HEK293 (cell line): ENCODE data around the gene GPER1.

Source experiments
- CTCF ChIA-PET: fragments of 350-600 bp; formaldehyde crosslinking; extraction: SDS; loops from one replicate; lab custom pipeline; 2021; ENCODE audit warnings: antibody characterized with exemption; lab: Yijun Ruan, JAX
- POLR2A ChIA-PET: fragments of 300-600 bp; formaldehyde crosslinking; extraction: SDS; loops from one replicate; lab custom pipeline; 2020; ENCODE audit warnings: antibody characterized with exemption, inconsistent platforms; lab: Yijun Ruan, JAX
- H3K27ac ChIP-seq: fragments of 200-500 bp; sonication (Bioruptor generic); 2 replicates; pipeline ENCODE4 v1.5.1; 2014; ENCODE audit warnings: low read depth, low read length, control low read depth, inconsistent platforms; ENCODE audit errors: extremely low read depth
- H3K36me3 ChIP-seq, 2 experiments: fragments of 200-500 bp in 1 of 2; sonication (Bioruptor generic) in 1 of 2; 1 replicate in 1 of 2; 2 replicates in 1 of 2; pipeline ENCODE4 v1.5.1; 2014 to 2017; ENCODE audit warnings: inconsistent platforms in 2 of 2, low read length in 2 of 2; ENCODE audit not compliant: control insufficient read depth in 2 of 2, insufficient read depth in 1 of 2
- H3K4me1 ChIP-seq: fragments of 200-500 bp; sonication (Bioruptor generic); 2 replicates; pipeline ENCODE4 v1.5.1; 2014; ENCODE audit warnings: mild to moderate bottlenecking, low read length, inconsistent platforms; ENCODE audit not compliant: control insufficient read depth, insufficient read depth
- H3K4me3 ChIP-seq: 2 replicates; pipeline ENCODE4 v1.5.1; 2011; ENCODE audit warnings: low read depth, mild to moderate bottlenecking, control low read depth, low read length, moderate library complexity
- H3K9me3 ChIP-seq: fragments of 200-500 bp; sonication (Bioruptor generic); 2 replicates; pipeline ENCODE4 v1.5.1; 2014; ENCODE audit warnings: low read depth, low read length, inconsistent platforms; ENCODE audit not compliant: control insufficient read depth, insufficient read depth
- ATF2 ChIP-seq: fragments of 450-650 bp; formaldehyde crosslinking; IDR thresholded peaks from 2 replicates; pipeline ENCODE4 v1.5.1; 2016; ENCODE audit warnings: missing biosample characterization, missing genetic modification characterization, low read depth
- EGR2 ChIP-seq: fragments of 450-650 bp; formaldehyde crosslinking; IDR thresholded peaks from 2 replicates; pipeline ENCODE4 v1.5.1; 2016; ENCODE audit warnings: low read depth, missing biosample characterization, missing genetic modification characterization
- MYNN ChIP-seq: fragments of 450-650 bp; formaldehyde crosslinking; IDR thresholded peaks from 2 replicates; pipeline ENCODE4 v1.5.1; 2016; ENCODE audit warnings: missing biosample characterization, missing genetic modification characterization, borderline replicate concordance
- PRDM10 ChIP-seq: fragments of 450-650 bp; formaldehyde crosslinking; IDR thresholded peaks from 2 replicates; pipeline ENCODE4 v1.5.1; 2016; ENCODE audit warnings: missing biosample characterization, missing genetic modification characterization
- YY2 ChIP-seq: fragments of 450-650 bp; formaldehyde crosslinking; IDR thresholded peaks from 2 replicates; pipeline ENCODE4 v1.5.1; 2016; ENCODE audit warnings: missing biosample characterization, missing genetic modification characterization
- ZFHX2 ChIP-seq: fragments of 450-650 bp; formaldehyde crosslinking; conservative IDR thresholded peaks from 2 replicates; pipeline ENCODE4 v1.5.1; 2016; ENCODE audit warnings: missing biosample characterization, missing genetic modification characterization
- ZNF146 ChIP-seq: fragments of 450-650 bp; formaldehyde crosslinking; IDR thresholded peaks from 2 replicates; pipeline ENCODE4 v1.5.1; 2016; ENCODE audit warnings: missing biosample characterization, missing genetic modification characterization
- ZNF366 ChIP-seq: fragments of 450-650 bp; formaldehyde crosslinking; conservative IDR thresholded peaks from 2 replicates; pipeline ENCODE4 v1.5.1; 2016; ENCODE audit warnings: missing biosample characterization, missing genetic modification characterization
- ZNF629 ChIP-seq: fragments of 450-650 bp; formaldehyde crosslinking; IDR thresholded peaks from 2 replicates; pipeline ENCODE4 v1.5.1; 2017; ENCODE audit warnings: missing biosample characterization, missing genetic modification characterization
- TF ChIP-seq, protein P1 (sequence below): fragments of 450-650 bp; formaldehyde crosslinking; IDR thresholded peaks from 2 replicates; pipeline ENCODE4 v1.5.1; 2016; ENCODE audit warnings: missing biosample characterization, missing genetic modification characterization
- TF ChIP-seq, protein P2 (sequence below): fragments of 450-650 bp; formaldehyde crosslinking; IDR thresholded peaks from 2 replicates; pipeline ENCODE4 v1.5.1; 2016; ENCODE audit warnings: missing biosample characterization, missing genetic modification characterization

The GPER1 gene

DNA sequence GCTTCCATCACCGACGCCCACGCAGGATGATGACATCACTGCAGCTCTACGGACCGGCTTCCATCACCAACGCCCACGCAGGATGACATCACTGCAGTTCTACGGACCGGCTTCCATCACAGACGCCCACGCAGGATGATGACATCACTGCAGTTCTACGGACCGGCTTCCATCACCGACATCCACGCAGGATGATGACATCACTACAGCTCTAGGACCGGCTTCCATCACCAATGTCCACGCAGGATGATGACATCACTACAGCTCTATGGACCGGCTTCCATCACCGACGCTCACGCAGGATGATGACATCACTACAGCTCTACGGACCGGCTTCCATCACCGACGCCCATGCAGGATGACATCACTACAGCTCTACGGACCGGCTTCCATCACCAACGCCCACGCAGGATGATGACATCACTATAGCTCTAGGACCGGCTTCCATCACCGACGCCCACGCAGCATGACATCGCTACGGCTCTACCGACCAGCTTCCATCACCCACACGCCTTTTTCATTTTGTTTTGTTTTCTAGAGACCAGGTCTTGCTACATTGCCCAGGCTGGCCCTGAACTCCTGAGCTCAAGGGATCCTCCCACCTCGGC is 29.5 kb downstream of the GPER1 start:
- Histone ChIP-seq H3K27ac (no peak overlapping the region), H3K9me3 (no peaks in the 10 kb centered on the region), H3K4me1 (no peaks in the 10 kb centered on the region), H3K36me3 (peaks cover 0 to 3% of the 10 kb centered on the region in 2 experiments; a peak in 1 of 3 replicates), H3K4me3 (no peak overlapping the region)
- ChIA-PET POLR2A (no interaction called here), CTCF (interaction anchor here (0.6 to 1.2 kb wide), 2 partner anchors 72 to 101 kb away, joined by 3 read pairs; no protein-coding TSS in a partner anchor)
- TF ChIP-seq ZNF629 (tag by site-specific recombination) (peak; percentile 62; the same call in 1 of the 2 replicates), ATF2 (tag by site-specific recombination) (peak; percentile 80), EGR2 (tag by site-specific recombination) (0 out of 2 replicates have a peak, but pooled peaks have one; percentile 7), YY2 (tag by site-specific recombination) (no peak), ZFHX2 (peak; percentile 54)
- TF ChIP-seq, protein P1, sequence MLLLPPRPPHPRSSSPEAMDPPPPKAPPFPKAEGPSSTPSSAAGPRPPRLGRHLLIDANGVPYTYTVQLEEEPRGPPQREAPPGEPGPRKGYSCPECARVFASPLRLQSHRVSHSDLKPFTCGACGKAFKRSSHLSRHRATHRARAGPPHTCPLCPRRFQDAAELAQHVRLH (tag by site-specific recombination), result no peak

DNA sequence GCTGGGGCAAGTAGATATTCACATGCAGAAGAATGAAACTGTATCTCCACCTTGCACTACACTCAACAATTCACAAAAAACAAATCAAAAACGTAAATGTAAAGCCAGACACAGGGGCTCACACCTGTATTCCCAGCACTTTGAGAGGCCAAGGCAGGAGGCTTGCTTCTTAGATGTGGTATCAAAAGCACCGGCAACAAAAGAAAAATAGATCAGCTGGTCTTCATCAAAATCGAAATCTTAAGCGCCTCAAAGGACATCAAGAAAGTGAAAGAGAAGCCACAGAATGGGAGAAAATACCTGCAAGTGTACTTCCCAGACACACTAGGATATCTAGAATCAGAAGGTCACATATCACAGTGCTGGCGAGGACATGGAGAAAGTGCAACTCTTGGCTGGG is 31.3 kb downstream of the GPER1 start:
- POLR2A ChIA-PET, result no interaction called here
- H3K9me3 ChIP-seq, result no peaks in the 10 kb centered on the region
- CTCF ChIA-PET, result interaction anchor here (1.1 kb wide), 1 partner anchor 28 kb away, joined by 3 read pairs; no protein-coding TSS in a partner anchor

More for the DNA sequence above, 31.3 kb downstream of the GPER1 start:
- Histone ChIP-seq H3K4me3 (no peak overlapping the region), H3K27ac (no peak overlapping the region), H3K36me3 (peaks cover 0 to 3% of the 10 kb centered on the region in 2 experiments; a peak in 1 of 3 replicates), H3K4me1 (no peaks in the 10 kb centered on the region)
- TF ChIP-seq PRDM10 (tag by site-specific recombination), result no peak
- no peak for TF ChIP-seq MYNN (tag by site-specific recombination)
- no peak for TF ChIP-seq ZNF366 (tag by site-specific recombination)
- TF ChIP-seq ZNF146 (tag by site-specific recombination), result no peak
- TF ChIP-seq, protein P2, sequence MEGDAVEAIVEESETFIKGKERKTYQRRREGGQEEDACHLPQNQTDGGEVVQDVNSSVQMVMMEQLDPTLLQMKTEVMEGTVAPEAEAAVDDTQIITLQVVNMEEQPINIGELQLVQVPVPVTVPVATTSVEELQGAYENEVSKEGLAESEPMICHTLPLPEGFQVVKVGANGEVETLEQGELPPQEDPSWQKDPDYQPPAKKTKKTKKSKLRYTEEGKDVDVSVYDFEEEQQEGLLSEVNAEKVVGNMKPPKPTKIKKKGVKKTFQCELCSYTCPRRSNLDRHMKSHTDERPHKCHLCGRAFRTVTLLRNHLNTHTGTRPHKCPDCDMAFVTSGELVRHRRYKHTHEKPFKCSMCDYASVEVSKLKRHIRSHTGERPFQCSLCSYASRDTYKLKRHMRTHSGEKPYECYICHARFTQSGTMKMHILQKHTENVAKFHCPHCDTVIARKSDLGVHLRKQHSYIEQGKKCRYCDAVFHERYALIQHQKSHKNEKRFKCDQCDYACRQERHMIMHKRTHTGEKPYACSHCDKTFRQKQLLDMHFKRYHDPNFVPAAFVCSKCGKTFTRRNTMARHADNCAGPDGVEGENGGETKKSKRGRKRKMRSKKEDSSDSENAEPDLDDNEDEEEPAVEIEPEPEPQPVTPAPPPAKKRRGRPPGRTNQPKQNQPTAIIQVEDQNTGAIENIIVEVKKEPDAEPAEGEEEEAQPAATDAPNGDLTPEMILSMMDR (tag by site-specific recombination), result no peak
